H1 (cell line): ENCODE results near the gene ATG2B. TPM values are rescaled to one million over a fixed set of nuclear protein-coding genes. Genes with fewer than 3 reads are reported as not detected.

ENCODE experiments used
- RBBP5 ChIP-seq: IDR thresholded peaks from 2 replicates; pipeline ENCODE4 v1.7.1; 2012; ENCODE audit warnings: low read depth, mild to moderate bottlenecking, inconsistent platforms, low read length, moderate library complexity, borderline replicate concordance
- RXRA ChIP-seq: IDR thresholded peaks from 2 replicates; pipeline ENCODE4 v1.6.1; 2011; ENCODE audit warnings: low read depth, mild to moderate bottlenecking, low read length, moderate library complexity; ENCODE audit not compliant: insufficient read depth
- polyA plus RNA-seq, 7 experiments: library from polyadenylated mRNA; depleted of rRNA in 3 of 7; stranded (reverse) in 5 of 7; unstranded in 2 of 7; fragments of >200 nt in 5 of 7; fragments of 200-250 nt in 2 of 7; gene quantifications; 1 replicate in 5 of 7; 2 replicates in 1 of 7; 4 replicates in 1 of 7; pipeline versions ENCODE4 v1.2.1 to v1.2.3, GENCODE V29; 2011 to 2013; ENCODE audit warnings: missing spikeins in 2 of 7, mixed read lengths in 2 of 7
- total RNA-seq: library from RNA; stranded (reverse); fragmentation: NEBNext Ultra II Directional; extraction: Animal tissue kit (Norgen Biotek cat#: 25700); gene quantifications from 2 replicates; pipeline ENCODE4 v1.2.1, GENCODE V29; 2021

ATG2B gene
- total and polyA plus RNA-seq, 2 of the 8 experiments (the other 6 are each of a cell fraction or from before 2014, with no cell fraction given): 4.6 to 14.4 TPM

DNA sequence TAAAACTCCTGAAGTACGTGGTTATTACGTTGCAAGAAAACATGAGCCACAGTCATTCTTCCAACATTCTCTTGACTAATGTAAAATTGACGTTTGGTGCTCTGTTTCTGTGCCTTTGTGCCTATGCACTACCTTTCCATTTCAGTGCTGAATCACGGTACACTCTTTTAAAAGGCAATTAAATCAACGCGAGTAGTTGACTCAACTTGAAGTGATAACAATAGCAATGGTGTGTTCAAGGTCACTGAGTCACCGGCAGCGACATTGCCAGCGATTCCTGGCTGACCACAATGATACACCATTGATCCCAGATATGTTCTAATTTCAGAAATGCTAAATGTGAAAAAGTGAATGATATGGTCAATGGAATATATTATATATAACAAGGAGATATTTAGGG, 46.6 kb upstream of the ATG2B start (continued):
- TF ChIP-seq RXRA (no peak), RBBP5 (no peak)
